Smooth muscle cell of the brain vasculature (primary cell): ENCODE results near the gene C3orf22.
"Not testable (repeated sequence)": the region's sequence is repeated elsewhere in the genome, so short reads cannot be mapped to it uniquely, and the experiment has no call there.

Source experiments
- DNase-seq: peaks from one replicate; pipeline ENCODE4 v3.0.0-alpha.2; 2012; ENCODE audit warnings: low read depth, low spot score

C3orf22 gene, protein sequence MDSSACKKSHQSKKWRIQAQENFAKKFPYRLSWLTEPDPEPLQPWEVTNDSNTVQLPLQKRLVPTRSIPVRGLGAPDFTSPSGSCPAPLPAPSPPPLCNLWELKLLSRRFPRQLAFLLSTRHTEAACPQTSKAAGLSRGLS

GRCh38 chr3:126558336-126559071 lies at the start of gene C3orf22:
Gene C3orf22, minus strand, starts transcription at chr3:126558932. Its CDS starts 5,542 bp downstream, at chr3:126553390.
- DNase-seq: no peak

- DNase-seq: no peak
Observed at GRCh38 chr3:126607214-126607908, 48.6 kb upstream of the C3orf22 start.

DNA sequence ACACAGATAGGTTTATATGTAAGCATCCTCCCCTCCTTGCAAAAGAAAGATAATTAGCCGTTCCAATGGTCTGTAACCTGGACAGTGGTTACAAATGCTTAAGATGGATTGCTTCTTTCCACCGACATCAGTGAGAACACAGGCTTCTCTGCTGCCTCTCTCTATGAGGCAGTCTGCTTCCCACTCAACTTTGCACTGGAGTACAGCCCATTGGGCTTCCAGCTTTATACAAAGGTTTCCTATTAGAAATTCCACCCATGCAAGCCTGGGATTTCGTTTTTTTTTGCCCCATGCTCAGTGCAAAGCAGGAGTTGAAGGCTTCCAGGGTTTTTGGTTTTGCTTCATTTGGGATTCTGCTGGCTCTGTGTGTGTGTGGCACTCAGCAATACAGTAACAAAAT lies 47.3 kb upstream of the C3orf22 start:
- no peak for DNase-seq

- no peak for DNase-seq
Observed at GRCh38 chr3:126604691-126605090, 46.0 kb upstream of the C3orf22 start.

GRCh38 chr3:126599101-126599500 lies 40.4 kb upstream of the C3orf22 start:
- DNase-seq: no peak

- DNase-seq: not testable (repeated sequence)
Observed at GRCh38 chr3:126595479-126595878, 36.7 kb upstream of the C3orf22 start.

- DNase-seq: not testable (repeated sequence)
Observed at GRCh38 chr3:126591515-126591914, 32.8 kb upstream of the C3orf22 start.

DNA sequence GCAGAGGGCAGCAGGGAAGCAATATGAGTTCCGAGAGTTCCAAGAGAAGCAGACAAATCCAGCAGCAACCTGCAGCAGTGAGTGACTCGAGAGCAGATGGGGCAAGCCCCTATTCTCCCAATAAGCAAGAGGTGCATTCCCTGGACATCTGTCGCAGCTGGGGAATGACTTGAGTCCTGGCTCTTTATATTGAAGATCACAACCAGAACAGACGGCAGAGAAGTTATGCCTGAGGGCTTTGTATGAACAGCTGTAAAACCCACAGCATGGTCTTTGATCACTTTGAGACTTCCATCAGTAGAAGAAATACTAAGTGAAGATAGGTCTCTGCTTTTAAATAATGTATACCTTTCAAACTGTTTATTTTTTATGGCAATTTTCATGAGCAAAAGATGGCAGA lies 23.6 kb upstream of the C3orf22 start:
- DNase-seq: no peak

DNA sequence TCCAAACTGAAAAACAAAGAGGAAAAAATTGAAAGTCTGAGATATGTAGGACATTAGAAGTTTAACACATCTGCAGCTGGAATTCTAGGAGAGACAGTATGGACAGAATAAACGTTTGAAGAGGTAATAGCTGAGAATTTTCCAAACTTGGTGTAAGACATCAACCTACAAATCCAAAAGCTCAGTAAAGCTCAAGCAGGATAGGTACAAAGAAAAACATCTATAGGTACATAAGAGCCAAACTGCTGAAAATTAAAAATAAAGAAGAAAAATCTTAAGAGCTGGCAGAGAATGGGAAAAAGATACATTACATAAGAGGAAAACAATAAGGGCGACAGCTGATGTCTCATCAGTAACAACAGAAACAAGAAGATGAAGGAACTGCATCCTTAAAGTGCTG lies 22.8 kb upstream of the C3orf22 start:
- no peak for DNase-seq

DNA sequence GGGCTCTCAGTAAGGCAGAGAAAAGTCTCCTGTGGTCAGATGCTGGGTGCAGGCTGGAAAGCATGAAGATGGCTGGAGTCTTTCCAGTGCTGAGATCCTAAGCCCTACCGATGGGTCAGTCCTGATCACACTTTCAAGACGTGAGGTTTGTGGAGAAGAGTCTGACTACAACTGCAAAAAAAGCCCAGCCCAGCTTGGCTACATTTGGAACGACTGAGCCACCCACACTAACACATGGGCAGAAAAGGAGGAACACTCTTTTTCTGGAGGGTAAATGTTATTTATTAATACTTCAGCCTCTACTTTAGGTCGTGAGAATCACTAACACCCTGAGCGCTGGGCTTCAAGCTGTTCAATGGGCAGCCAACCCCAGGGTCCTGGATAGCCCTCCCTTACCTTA lies 22.0 kb upstream of the C3orf22 start:
- DNase-seq: no peak

- DNase-seq: no peak
Observed at GRCh38 chr3:126578702-126579101, 20.0 kb upstream of the C3orf22 start.

GRCh38 chr3:126577261-126577660 lies 18.5 kb upstream of the C3orf22 start:
- no peak for DNase-seq

- no peak for DNase-seq
Observed at GRCh38 chr3:126573492-126574117, 14.9 kb upstream of the C3orf22 start.

GRCh38 chr3:126571078-126571477 lies 12.3 kb upstream of the C3orf22 start:
- DNase-seq: no peak

GRCh38 chr3:126570103-126570541 lies 11.4 kb upstream of the C3orf22 start:
- no peak for DNase-seq

- no peak for DNase-seq
Observed at GRCh38 chr3:126569390-126569975, 10.8 kb upstream of the C3orf22 start.

DNA sequence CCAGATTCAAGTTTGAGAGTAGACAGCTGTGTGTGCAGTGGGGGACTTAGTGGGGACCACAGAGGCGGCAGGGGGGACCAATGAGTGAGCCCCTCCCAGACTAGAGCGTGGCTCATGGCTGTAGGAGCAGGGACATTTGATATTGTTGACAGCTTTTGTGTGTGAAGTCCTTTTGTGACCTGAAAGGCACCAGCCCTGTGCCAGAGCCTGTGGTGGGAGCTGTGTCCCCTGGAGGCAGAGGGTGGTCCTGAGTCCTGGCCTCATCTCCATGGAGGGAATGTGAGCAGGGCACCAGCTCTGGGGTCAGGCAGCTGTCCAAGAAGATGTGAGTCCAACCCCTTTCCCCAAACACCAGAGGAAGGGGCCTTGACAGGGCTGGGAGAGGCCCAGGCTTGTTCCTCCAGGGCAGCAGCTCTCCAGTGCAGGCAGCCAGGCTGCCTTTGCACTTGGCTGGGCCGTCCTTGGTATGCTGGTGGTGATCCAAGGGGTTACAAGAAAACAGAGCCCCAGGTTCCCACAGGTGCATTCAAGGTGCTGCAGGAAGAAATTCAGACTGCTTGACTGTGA lies 10.1 kb upstream of the C3orf22 start:
- no peak for DNase-seq

DNA sequence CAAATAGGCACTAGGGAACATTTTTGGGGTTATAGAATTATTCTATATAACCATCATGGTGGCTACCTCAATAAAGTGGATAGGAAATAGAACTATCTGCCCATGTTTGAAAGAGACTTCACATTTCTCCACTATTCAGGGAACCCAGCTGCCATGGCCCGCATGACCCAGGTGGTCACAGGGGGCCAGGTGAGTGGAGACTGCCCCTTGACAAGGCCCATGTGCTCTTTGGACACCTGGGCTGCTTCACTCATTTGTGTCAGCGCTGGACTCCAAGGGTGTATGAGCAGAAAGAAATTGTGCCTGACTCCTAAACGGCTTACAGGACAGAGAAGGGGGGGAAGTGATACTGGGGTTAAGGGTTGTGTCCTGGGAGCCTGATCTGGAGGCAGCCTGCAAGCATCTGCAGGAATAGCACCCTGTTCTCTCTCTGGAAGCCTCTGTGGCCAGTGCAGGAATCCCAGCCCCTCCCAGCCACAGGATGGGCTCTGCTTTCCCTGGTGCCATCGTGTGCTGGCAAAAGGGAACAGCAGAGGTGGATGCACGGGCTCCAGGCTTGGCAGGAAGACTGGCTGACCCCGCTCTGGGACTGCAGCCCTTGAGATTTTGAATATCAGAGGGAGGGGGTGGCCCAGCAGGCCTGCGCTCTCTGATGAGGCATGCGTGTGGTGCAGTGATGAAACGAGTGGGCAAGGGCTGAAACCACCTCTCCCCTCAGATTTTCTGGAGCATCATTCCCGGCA lies 9.1 kb upstream of the C3orf22 start:
- no peak for DNase-seq

GRCh38 chr3:126562737-126563276 lies 4.1 kb upstream of the C3orf22 start:
- no peak for DNase-seq

- no peak for DNase-seq
Observed at GRCh38 chr3:126557761-126558160, 971 bp downstream of the C3orf22 start.

GRCh38 chr3:126557415-126557745 lies 1.4 kb downstream of the C3orf22 start:
- DNase-seq: no peak
